Glomerular visceral epithelial cell (primary cell): ENCODE results near the gene LARGE2.

ENCODE experiments used
- DNase-seq: peaks from one replicate; pipeline ENCODE4 v3.0.0-alpha.2; 2016; ENCODE audit errors: extremely low spot score

LARGE2 gene

DNA sequence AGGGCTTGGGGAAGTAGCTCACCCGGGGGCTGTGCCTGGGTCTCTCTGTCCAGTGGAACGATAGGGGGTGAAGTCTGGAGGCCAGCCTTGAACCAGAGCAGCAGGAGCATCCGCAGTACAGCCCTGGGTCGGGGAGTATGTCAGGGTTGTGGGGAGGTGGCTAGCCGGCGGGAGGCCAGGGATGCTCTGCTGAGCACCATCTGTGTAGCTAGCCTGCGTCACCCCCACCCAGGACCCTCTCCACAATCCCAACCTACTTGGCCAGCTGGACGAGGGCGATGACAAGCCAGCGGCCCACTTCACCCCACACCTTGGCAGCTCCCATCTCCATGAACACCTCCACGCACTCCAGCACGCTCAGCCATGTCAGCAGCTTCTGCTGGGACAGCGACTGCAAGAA is 7.0 kb upstream of the LARGE2 start:
- DNase-seq, result no peak

DNA sequence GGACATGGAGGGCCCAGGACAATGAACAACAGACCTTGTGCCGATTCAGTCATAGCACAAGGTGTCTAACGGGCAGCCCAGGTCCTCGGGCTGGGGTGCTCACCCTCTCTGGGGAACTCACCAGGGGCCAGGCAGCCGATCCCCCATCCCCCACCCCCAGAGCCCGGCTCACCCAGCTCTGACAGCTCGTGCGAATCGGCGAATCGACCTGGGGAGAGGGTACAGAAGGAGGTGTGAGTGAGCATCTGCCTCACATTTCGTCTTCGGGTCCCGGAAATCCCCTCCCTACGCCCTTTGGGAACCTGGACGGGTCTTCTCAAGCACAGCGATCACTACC is 5.2 kb upstream of the LARGE2 start:
- DNase-seq, result no peak

DNA sequence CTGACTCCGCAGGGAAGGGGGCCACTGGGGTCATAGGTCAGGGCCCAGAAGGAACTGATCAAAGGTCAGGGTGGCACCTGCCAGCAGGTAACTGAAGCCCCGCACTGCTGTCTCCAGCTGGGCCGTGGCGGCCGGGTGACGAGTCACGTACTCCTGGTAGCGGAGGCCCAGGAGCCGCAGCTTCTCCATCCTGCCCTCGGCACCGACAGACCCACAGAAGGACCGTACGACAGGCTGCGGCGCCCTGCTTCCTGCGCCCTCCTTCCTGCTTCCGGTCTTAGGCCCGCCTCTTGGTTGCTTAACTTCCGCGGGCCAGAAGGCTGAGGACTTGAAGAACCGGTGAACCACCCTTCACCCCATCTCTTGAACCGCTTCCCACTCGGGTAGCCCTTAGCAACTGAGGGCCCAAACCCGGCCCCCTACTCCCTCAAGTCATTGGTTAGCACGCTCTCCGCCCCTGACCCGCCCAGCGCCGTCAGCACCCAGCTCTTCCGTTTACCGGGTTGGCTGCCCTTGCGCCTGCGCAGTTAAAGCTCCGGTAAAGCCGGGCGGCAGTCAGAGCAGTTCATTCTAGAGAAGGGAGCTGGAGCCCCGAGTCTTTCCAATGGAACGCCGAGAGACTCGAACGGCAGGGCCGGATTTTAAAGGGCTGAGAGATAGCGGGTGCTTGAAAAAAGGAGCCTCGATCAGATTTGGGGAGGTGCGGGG is 4.7 kb upstream of the LARGE2 start, which contains the start of gene PEX16:
Gene PEX16 (minus strand): TSS at position 255 of the 708 bp plus-strand sequence. CDS start 66 bp downstream, at position 189.
- peak; percentile 98 for DNase-seq

DNA sequence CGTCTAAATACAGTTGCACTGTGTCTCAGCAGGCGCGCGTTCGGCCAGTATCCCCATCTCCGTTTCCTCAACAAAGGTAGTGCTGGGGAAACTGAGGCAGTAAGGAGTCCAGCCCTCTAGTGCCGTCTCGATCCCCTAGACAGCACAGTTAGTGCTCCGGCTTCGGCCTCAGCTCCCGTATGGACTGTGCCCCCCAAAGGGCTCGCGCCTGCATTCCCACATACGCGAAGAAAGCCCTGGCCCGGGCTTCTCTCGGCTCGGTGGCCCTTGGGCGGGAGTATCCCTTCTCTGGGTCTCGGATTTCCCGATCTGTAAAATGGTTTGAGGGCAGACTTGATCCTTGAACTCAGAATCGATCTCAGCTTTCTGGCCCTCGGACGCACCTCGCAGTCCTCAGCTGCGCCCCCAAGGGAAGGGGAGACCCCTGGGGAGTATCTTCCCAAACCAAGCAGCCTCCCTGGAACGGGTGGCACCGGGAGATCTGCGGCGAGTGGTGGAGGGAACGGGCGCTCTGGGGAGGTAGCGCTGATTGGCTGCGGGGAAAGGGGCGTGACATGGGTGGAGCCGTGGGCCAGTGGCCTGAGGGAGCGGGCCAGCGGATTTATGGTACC is 4.0 kb upstream of the LARGE2 start:
- peak; percentile 70 for DNase-seq

DNA sequence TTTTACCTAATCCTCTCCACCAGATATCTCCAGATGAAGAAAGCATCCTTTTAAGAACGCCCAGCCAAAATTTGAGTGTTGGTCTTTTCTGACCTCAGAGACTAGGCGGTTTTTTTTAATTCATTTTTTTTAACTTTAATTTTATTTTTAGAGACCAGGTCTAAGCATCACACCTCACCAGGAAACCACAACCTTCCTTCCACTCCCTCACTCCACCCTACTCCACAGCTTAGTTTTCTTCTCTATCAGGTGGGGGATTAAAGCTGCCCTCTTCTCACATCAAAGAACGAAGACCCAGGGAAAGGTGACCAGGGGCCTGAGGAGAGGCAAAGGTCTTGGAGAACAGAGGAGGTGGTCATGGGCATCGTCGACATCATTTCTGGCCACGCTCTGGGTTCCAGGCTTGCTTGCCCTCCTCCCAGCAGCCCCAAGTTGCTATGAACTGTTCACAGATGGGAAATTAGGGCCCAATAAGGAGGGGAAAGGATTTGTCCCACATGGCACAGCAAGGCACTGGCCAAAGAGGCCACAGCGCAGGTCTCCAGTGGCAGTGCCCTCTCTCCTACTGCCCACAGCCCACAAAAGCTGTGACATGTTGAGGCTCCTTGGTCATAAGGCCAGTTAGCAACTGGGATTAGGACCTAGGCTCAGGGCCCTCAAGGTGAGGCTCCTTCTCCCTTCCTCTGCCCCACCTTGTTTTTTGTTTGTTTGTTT is 3.3 kb upstream of the LARGE2 start:
- no peak for DNase-seq

DNA sequence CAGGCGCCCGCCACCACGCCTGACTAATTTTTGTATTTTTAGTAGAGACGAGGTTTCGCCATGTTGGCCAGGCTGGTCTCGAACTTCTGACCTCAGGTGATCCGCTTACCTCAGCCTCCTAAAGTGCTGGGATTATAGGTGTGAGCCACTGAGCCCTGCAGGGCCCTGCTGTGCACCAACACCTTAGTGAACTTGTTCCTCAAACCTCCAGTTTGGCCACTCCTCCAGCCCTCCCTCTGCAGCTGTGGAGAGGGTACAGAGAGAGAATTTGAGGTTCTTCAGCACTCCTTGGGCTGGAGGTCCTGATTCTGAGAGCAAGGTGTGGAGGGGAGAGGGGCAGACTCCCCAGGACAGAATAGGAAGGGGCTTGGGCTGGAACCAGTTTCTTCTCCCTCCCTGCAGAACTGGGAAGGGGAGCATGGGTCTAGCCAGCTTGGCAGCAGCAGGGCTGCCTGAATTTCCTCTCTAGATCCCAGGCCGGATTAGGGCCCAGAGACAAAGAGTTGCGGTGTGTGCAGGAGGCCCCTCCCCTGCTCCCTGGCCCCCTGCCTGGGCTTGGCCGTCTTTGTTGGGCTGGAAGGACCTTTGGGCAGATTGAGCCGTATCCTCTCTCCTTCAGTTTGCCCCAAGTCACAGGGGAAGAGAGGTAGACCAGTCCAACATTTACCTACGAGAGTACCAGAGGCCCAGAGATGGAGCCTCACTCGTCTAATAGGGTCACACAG is 2.5 kb upstream of the LARGE2 start:
- DNase-seq, result no peak

DNA sequence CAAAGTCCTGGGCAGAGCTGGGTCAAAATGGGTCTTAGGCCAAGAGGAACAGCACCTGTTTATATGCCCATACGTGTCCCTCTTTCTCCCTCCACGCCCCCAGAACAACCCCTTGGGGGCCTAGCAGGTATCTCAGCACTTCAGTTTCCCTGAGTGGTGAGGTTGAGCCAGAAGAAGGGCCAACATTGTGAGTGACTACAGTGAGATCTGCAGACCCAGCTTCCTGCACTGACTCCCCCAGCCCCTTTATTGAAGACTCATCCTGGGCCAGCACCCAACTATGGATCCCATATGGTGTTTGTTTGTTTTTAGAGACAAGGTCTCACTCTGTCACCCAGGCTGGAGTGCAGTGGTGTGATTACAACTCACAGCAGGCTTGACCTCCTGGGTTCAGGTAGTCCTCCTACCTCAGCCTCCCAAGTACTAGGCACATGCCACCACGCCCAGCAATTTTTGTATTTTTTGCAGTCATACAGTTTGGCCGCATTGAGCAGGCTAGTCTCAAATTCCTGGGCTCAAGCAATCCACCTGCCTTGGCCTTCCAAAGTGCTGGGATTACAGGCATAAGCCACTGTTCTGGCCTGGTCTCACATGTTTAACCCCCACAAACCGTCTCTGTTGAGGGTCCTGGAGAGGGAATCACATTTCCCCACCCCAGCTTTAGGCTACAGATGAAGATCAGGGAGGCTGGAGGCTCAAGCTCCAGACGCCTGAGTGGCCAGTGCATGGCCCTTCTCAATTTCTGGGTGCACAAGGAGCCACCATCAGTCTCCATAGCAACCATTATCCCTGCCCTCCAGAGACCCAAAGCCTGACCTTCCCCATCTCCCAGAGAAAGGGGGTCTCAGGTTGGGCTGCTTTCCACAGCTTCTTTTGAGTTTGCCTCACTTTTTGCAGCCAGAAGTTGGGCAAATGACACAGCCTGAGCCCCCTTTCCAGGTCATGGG is 1.7 kb upstream of the LARGE2 start:
- no peak for DNase-seq

DNA sequence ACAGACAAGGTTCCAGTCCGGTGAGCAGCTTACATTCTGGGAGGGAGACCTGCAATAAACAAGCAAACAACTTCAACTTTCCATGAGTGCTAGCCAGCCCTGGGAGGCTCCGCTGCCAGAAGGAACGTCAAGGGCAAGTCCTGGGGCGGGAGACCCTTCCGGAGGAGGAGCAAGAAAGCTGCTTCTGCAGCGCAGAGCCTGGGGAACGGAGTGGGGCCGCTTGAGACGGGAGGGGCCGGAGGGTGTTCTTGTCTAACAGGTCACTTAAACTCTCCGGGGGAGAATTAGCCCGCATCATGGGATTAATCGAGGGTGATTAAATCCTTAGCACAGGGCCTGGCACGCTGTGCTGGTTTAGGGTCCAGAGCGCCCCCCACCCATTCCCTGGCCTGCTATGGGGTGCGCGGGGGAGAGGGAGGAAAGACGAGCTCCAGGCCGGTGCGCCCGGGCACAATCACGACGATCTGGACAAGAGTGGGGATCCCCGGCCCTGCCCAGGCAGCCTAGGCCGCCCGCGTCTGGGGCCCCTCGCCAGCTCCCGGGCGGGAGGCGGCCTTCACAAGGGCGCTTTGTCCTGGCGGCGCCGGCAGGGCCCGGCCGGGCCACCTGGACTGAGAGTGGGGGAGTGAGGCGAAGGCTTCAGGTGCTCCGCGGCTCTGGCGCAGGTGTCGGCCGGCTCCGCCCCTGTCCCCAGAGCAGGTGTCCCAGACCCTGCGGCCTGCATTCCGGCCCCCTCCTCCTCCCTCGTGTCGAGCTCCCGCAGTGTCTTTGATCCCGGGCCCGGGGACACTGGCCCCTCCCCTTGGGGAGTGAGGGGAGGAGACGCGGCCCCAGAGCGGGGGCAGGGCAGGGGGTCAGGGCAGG is 663 bp upstream of the LARGE2 start:
- no peak for DNase-seq

DNA sequence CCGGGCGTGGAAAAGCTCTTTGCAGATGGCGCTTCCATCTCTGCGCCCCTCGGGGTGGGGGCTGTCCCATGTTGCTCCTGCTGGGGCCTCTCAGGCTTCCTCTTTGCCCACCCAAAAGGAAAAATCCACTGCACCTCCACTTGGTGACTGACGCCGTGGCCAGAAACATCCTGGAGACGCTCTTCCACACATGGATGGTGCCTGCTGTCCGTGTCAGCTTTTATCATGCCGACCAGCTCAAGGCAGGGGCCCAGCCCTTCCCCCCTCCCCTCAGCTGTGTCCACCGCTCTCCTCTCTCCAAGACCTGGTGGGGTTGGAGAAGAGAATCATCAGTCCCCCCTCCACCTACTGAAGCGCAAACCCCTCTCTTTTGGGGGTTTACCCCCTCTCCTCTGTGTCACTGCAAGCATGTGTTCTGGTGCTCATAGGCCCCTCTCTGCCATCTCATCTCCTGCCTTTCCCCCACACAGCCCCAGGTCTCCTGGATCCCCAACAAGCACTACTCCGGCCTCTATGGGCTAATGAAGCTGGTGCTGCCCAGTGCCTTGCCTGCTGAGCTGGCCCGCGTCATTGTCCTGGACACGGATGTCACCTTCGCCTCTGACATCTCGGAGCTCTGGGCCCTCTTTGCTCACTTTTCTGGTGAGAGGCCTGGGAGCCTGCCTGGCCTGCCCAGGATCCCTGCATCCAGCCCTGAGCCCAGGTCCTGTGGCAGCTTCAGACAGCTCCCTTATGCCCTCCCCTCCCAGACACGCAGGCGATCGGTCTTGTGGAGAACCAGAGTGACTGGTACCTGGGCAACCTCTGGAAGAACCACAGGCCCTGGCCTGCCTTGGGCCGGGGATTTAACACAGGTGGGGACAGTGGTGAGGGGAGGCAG is 1.8 kb downstream of the LARGE2 start:
- DNase-seq, result no peak

DNA sequence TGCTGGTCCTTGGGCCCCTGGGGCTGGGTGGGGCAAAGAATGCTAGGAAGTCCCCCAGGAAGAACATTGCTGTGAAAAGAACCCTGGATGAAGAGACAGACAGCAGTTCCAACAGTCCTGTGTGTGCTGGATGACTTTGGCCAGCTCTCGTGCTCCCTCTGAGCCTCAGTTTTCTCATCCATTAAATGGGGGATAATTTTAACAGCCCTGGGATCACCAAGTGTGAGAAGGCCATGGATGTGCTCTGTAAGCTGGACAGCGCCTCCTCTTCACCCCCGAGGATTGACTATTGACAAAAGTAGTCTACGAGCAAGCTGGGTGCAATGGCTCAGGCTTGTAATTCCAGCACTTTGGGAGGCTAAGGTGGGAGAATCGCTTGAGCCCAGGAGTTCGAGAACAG is 2.5 kb downstream of the LARGE2 start:
- DNase-seq, result no peak

DNA sequence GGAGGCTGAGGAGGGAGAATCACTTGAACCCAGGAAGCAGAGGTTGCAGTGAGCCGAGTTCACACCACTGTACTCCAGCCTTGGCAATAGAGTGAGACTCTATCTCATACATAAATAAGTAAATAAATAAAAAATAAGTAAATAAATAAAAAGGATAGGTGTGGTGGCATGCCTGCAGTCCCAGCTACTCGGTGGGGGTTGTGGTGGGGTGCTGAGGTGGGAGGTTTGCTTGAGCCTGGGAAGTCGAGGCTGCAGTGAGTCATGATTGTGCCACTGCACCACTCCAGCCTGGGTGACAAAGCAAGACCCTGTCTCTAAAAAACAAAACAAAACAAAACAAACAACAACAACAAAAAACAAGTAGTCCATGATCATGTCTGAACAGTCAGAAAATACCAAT is 3.1 kb downstream of the LARGE2 start:
- DNase-seq, result no peak

DNA sequence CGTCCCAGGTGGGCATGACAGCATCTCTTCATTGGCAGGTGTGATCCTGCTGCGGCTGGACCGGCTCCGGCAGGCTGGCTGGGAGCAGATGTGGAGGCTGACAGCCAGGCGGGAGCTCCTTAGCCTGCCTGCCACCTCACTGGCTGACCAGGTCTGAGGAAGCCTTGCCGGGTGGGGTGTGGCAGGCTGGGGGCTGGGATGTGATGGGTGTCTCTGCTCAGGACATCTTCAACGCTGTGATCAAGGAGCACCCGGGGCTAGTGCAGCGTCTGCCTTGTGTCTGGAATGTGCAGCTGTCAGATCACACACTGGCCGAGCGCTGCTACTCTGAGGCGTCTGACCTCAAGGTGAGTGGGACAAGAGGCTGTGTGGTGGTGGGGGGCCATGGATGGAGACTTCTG is 3.5 kb downstream of the LARGE2 start:
- DNase-seq, result no peak

DNA sequence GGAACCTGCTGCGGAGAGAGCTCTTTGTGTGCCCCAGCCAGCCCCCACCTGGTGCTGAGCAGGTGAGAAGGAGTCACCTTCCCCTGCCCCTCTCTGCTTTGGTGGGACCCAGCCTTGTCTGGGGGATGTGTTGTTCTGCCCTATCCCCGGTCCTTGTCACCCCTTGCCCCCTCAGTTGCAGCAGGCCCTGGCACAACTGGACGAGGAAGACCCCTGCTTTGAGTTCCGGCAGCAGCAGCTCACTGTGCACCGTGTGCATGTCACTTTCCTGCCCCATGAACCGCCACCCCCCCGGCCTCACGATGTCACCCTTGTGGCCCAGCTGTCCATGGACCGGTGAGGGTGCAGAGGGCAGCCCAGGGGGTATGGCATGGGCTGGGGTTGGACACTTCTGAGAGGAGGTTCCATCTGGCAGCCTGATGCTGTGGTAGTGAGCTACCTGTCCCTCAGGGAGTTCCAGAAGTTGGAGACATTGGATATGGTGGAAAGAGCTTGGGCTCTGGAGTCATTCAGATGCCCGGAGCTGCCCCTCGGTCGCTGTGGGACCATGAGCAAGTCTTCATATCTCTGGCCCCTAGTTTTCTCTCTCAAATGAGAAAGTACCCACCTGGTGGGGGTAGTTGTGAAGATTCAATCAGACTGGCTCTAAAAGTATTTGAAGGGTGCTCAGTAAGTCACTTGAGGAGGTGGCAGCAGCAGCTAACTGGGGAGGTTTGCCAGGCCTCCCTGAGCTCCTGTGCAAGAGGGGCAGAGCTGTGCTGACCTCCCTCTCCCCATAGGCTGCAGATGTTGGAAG is 4.3 kb downstream of the LARGE2 start:
- DNase-seq, result no peak

DNA sequence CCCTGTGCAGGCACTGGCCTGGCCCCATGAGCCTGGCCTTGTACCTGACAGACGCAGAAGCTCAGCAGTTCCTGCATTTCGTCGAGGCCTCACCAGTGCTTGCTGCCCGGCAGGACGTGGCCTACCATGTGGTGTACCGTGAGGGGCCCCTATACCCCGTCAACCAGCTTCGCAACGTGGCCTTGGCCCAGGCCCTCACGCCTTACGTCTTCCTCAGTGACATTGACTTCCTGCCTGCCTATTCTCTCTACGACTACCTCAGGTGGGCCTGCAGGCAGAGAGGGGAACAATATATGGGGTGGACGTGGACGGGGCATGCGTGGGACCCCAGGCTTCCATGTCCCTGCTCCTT is 4.9 kb downstream of the LARGE2 start:
- no peak for DNase-seq

DNA sequence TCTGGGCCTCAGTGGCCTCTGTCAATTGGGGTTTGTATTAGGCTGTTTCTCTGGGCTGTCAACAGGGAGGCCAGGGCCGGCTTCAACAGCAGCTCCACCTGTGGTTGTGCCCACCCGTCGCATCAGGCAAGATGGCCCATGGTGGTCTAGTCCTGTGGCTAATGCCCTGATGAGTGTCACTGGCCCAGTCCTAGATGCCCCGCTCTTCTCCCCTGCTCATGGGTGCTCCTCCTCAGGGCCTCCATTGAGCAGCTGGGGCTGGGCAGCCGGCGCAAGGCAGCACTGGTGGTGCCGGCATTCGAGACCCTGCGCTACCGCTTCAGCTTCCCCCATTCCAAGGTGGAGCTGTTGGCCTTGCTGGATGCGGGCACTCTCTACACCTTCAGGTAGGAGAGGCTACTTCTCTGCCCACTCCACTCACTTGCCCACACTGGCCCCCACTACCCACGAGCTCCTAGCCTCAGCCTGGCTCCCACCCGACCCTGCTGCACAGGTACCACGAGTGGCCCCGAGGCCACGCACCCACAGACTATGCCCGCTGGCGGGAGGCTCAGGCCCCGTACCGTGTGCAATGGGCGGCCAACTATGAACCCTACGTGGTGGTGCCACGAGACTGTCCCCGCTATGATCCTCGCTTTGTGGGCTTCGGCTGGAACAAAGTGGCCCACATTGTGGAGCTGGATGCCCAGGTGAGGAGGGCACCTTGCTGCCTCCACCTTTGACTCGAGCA is 5.4 kb downstream of the LARGE2 start:
- no peak for DNase-seq

DNA sequence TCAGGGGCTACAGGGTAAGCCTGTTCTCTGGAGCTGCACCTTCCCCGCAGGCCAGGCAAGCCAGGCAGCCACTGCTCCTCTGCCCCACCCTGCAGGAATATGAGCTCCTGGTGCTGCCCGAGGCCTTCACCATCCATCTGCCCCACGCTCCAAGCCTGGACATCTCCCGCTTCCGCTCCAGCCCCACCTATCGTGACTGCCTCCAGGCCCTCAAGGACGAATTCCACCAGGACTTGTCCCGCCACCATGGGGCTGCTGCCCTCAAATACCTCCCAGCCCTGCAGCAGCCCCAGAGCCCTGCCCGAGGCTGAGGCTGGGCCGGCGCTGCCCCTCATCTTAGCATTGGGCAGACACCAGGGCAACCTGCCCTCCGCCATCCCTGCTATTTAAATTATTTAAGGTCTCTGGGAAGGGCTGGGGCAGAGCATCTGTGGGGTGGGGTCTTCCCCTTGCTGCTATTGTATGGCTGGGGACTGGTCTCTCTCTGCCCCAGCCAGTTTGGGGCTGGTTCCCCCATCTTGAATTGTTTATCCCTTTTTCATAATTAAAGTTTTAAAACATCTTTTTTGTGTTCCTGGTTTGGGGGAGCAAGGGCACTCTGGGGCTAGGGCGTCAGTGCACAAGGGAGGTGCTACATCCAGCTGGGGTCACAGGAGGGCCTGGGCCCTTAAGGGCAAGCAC is 6.2 kb downstream of the LARGE2 start:
- DNase-seq, result no peak

DNA sequence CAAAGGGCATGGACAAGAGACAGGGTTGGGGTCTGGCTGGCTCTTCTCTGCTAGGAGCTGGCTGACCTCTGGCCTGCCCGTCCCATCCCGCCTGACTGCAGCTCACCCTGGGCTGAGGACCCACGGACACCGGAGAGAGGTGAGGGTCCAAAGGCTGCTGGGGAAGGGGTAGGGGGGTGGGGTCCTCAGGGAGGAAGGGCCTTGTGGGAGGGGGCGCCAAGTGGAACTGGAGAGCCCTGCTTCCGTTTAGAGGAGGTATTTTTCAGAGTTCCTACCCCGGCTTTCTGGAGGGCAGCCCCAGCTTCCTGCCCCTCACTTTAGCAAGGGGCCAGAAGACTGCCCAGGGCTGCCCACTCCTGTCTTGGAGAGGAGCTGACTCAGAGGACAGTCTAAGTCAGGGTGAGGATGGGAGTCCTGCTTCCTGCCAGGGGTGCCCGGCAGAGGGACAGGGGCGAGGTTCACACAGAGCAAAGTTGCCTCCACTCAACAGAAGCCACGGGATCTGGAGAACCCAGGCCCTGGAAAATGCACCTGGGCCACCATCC is 7.1 kb downstream of the LARGE2 start:
- no peak for DNase-seq
